Mesangial cell (primary cell): ENCODE data around the gene FAM111B. TPM values are rescaled to one million over a fixed set of nuclear protein-coding genes. Genes with fewer than 3 reads are reported as not detected.

Experiments
- total RNA-seq: library from RNA; depleted of rRNA; stranded (reverse); fragments of >200 nt; gene quantifications from 2 replicates; pipeline ENCODE4 v1.2.3, GENCODE V29; 2015

The FAM111B gene, protein sequence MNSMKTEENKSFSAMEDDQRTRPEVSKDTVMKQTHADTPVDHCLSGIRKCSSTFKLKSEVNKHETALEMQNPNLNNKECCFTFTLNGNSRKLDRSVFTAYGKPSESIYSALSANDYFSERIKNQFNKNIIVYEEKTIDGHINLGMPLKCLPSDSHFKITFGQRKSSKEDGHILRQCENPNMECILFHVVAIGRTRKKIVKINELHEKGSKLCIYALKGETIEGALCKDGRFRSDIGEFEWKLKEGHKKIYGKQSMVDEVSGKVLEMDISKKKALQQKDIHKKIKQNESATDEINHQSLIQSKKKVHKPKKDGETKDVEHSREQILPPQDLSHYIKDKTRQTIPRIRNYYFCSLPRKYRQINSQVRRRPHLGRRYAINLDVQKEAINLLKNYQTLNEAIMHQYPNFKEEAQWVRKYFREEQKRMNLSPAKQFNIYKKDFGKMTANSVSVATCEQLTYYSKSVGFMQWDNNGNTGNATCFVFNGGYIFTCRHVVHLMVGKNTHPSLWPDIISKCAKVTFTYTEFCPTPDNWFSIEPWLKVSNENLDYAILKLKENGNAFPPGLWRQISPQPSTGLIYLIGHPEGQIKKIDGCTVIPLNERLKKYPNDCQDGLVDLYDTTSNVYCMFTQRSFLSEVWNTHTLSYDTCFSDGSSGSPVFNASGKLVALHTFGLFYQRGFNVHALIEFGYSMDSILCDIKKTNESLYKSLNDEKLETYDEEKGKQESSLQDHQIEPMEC
- total RNA-seq: 0.63 and 6.7 TPM in 2 replicates

GRCh38 chr11:59106363-59107336, at the start of gene FAM111B:
Gene FAM111B, plus strand, starts transcription at chr11:59107237. Its CDS starts 2,389 bp downstream, at chr11:59109626.

GRCh38 chr11:59086007-59086406, 21.0 kb upstream of the FAM111B start, which contains the start of gene GLYATL1B:
Gene GLYATL1B, plus strand, starts transcription at chr11:59086307. Its CDS starts 0 bp downstream, at chr11:59086307.

GRCh38 chr11:59142530-59143507, 35.8 kb downstream of the FAM111B start, which contains the start of gene FAM111A:
Gene FAM111A, plus strand, starts transcription at chr11:59142856. Its CDS starts 6,017 bp downstream, at chr11:59148873.

GRCh38 chr11:59171508-59172322, 64.7 kb downstream of the FAM111B start, which contains the start of gene DTX4:
Gene DTX4, plus strand, starts transcription at chr11:59172132. Its CDS starts 464 bp downstream, at chr11:59172596.

Other genes starting within 250 kb of the FAM111B start
- gene GLYATL1, start 167.7 kb upstream of the FAM111B start, total RNA-seq: 0.33 and 3.3 TPM in 2 replicates
- not detected in 2 replicates for gene GLYATL1B, start 20.9 kb upstream of the FAM111B start, total RNA-seq
- 14.2 and 23.0 TPM in 2 replicates for gene FAM111A, start 35.6 kb downstream of the FAM111B start, total RNA-seq
- 1.3 and 17.4 TPM in 2 replicates for gene DTX4, start 64.9 kb downstream of the FAM111B start, total RNA-seq
- not detected in 2 replicates for gene MPEG1, start 105.7 kb downstream of the FAM111B start, total RNA-seq